DOHH2 (cell line): ENCODE data around the gene SLC12A2.

ENCODE experiments used
- CTCF ChIP-seq: fragments of 200-600 bp; sonication (generic); IDR thresholded peaks from one replicate; pipeline ENCODE4 v1.5.1; 2014; ENCODE audit warnings: antibody characterized with exemption, mild to moderate bottlenecking, low read depth, low read length; ENCODE audit not compliant: poor library complexity, severe bottlenecking
- EZH2phosphoT487 ChIP-seq: fragments of 200-600 bp; sonication (generic); IDR thresholded peaks from 2 replicates; pipeline ENCODE4 v1.6.1; 2017; ENCODE audit warnings: borderline replicate concordance, mild to moderate bottlenecking, antibody characterized with exemption, low read length, moderate library complexity, mixed read lengths

GRCh38 chr5:128237546-128237945 is 154.0 kb downstream of the SLC12A2 start:
- TF ChIP-seq CTCF (no peak), EZH2phosphoT487 (no peak)
